A549 (cell line): ENCODE data around the gene FAM227A. TPM values are rescaled to one million over a fixed set of nuclear protein-coding genes. Genes with fewer than 3 reads are reported as not detected.

Source experiments
- ATAC-seq, 2 experiments: fragments of 200-7000 bp in 1 of 2; fragments of >200 bp in 1 of 2; cut with Nextera tagmentation in 1 of 2; cut with Tn5 transposase in 1 of 2; 3 replicates each; pipeline versions ENCODE4 v1.8.0 to v1.9.1; 2018 to 2020; ENCODE audit warnings: mild to moderate bottlenecking in 1 of 2, moderate library complexity in 1 of 2
- CTCF ChIA-PET: fragments of 300-600 bp; sonication (Branson Sonifier 250); formaldehyde crosslinking; extraction: SDS; loops from one replicate; lab custom pipeline; 2021; ENCODE audit warnings: antibody characterized with exemption, inconsistent platforms; lab: Yijun Ruan, JAX
- POLR2A ChIA-PET: fragments of 350-600 bp; formaldehyde crosslinking; extraction: SDS; loops from one replicate; lab custom pipeline; 2021; ENCODE audit warnings: antibody characterized with exemption, inconsistent platforms; lab: Yijun Ruan, JAX
- DNase-seq, 2 experiments: peaks; one replicate each; pipeline versions ENCODE4 v3.0.0 to v3.0.0-alpha.2; 2011 to 2016; ENCODE audit warnings: low read depth in 1 of 2, low spot score in 1 of 2
- FAIRE-seq: peaks from 2 replicates; lab custom pipeline; 2011; peaks lifted over from hg19 to GRCh38; lab: Jason Lieb, UNC
- H3K27ac ChIP-seq, 2 experiments: fragments of >200 bp; sonication (Bioruptor Twin); formaldehyde crosslinking; 3 replicates each; pipeline ENCODE4 v1.5.1; 2016 to 2017
- H3K4me1 ChIP-seq: fragments of >200 bp; sonication (Bioruptor Twin); formaldehyde crosslinking; 3 replicates; pipeline ENCODE4 v1.6.1; 2016
- H3K4me2 ChIP-seq: fragments of >200 bp; sonication (Bioruptor Twin); formaldehyde crosslinking; 3 replicates; pipeline ENCODE4 v1.6.1; 2016
- H3K4me3 ChIP-seq: fragments of >200 bp; sonication (Bioruptor Twin); formaldehyde crosslinking; 3 replicates; pipeline ENCODE4 v1.5.1; 2016
- H3K9me3 ChIP-seq: fragments of >200 bp; sonication (Bioruptor Twin); formaldehyde crosslinking; 3 replicates; pipeline ENCODE4 v1.6.1; 2016
- CHD4 ChIP-seq: fragments of 200-600 bp; sonication (generic); IDR thresholded peaks from 2 replicates; pipeline ENCODE4 v1.6.1; 2016; ENCODE audit warnings: antibody characterized with exemption, mild to moderate bottlenecking, borderline replicate concordance
- E2F6 ChIP-seq: IDR thresholded peaks from 2 replicates; pipeline ENCODE4 v1.6.1; 2012; ENCODE audit warnings: low read depth, borderline replicate concordance
- ELK1 ChIP-seq: fragments of 150-350 bp; IDR thresholded peaks from 2 replicates; pipeline ENCODE4 v1.6.1; 2014; ENCODE audit warnings: low read depth, mild to moderate bottlenecking, low read length
- FOSB ChIP-seq: fragments of 250-450 bp; sonication (Bioruptor Pico); IDR thresholded peaks from 2 replicates; pipeline ENCODE4 v1.5.0; 2020; ENCODE audit warnings: mild to moderate bottlenecking, moderate library complexity
- FOSL2 ChIP-seq, 2 experiments: fragments of 450-650 bp in 1 of 2; fragments of >200 bp in 1 of 2; sonication (Bioruptor Twin) in 1 of 2; formaldehyde crosslinking; IDR thresholded peaks; 2 replicates each; pipeline versions ENCODE4 v1.5.0 to v1.6.1; 2016 to 2020; ENCODE audit warnings: mild to moderate bottlenecking in 1 of 2, moderate library complexity in 1 of 2
- FOXS1 ChIP-seq: fragments of 250-450 bp; sonication (Bioruptor Pico); IDR thresholded peaks from 2 replicates; pipeline ENCODE4 v1.5.0; 2020; ENCODE audit warnings: mild to moderate bottlenecking, moderate library complexity
- HEYL ChIP-seq: fragments of 250-450 bp; sonication (Bioruptor Pico); IDR thresholded peaks from 2 replicates; pipeline ENCODE4 v1.8.0; 2021; ENCODE audit warnings: mild to moderate bottlenecking, moderate library complexity
- HMGXB4 ChIP-seq: fragments of 250-450 bp; sonication (Bioruptor Pico); IDR thresholded peaks from 2 replicates; pipeline ENCODE4 v1.5.0; 2021; ENCODE audit warnings: mild to moderate bottlenecking, moderate library complexity, borderline replicate concordance
- HOXB13 ChIP-seq: fragments of 250-450 bp; sonication (Bioruptor Pico); IDR thresholded peaks from 2 replicates; pipeline ENCODE4 v1.5.0; 2020; ENCODE audit warnings: low read depth, mild to moderate bottlenecking, moderate library complexity
- JUN ChIP-seq, 2 experiments: fragments of >200 bp; sonication (Bioruptor Twin); formaldehyde crosslinking; IDR thresholded peaks; 2 replicates in 1 of 2; 3 replicates in 1 of 2; pipeline ENCODE4 v1.6.1; 2016 to 2017
- JUNB ChIP-seq: fragments of >200 bp; sonication (Bioruptor Twin); formaldehyde crosslinking; IDR thresholded peaks from 2 replicates; pipeline ENCODE4 v1.6.1; 2016
- POLR2AphosphoS2 ChIP-seq: conservative IDR thresholded peaks from 2 replicates; pipeline ENCODE4 v1.6.1; 2012; ENCODE audit warnings: low read length, improper control_type of control experiment, inconsistent platforms
- RAD21 ChIP-seq, 2 experiments: fragments of >200 bp in 1 of 2; sonication (Bioruptor Twin) in 1 of 2; formaldehyde crosslinking in 1 of 2; IDR thresholded peaks in 1 of 2; conservative IDR thresholded peaks in 1 of 2; 2 replicates in 1 of 2; 3 replicates in 1 of 2; pipeline ENCODE4 v1.6.1; 2012 to 2018; ENCODE audit warnings: inconsistent platforms in 1 of 2
- RNF2 ChIP-seq: fragments of 200-600 bp; sonication (generic); IDR thresholded peaks from 2 replicates; pipeline ENCODE4 v1.6.1; 2016; ENCODE audit warnings: low read depth, mild to moderate bottlenecking, antibody characterized with exemption, moderate library complexity, borderline replicate concordance
- TP53 ChIP-seq: fragments of 250-450 bp; sonication (Bioruptor Pico); IDR thresholded peaks from 2 replicates; pipeline ENCODE4 v1.5.0; 2021; ENCODE audit warnings: mild to moderate bottlenecking, moderate library complexity
- USF2 ChIP-seq: fragments of 450-650 bp; IDR thresholded peaks from 2 replicates; pipeline ENCODE4 v1.6.1; 2014; ENCODE audit warnings: antibody characterized with exemption
- ZC3H11A ChIP-seq: fragments of 450-650 bp; IDR thresholded peaks from 2 replicates; pipeline ENCODE4 v1.6.1; 2014; ENCODE audit warnings: antibody characterized with exemption, mild to moderate bottlenecking
- ZFP36 ChIP-seq: fragments of 450-650 bp; IDR thresholded peaks from 2 replicates; pipeline ENCODE4 v1.6.1; 2014; ENCODE audit warnings: borderline replicate concordance; ENCODE audit not compliant: partially characterized antibody
- WGBS: methylation state at CpG from one replicate; pipeline ENCODE4 v1.1.6; 2017; ENCODE audit errors: missing lambda C conversion rate; 5-methylcytosine and 5-hydroxymethylcytosine counted together
- polyA plus RNA-seq, 4 experiments: library from polyadenylated mRNA; depleted of rRNA in 3 of 4; stranded (reverse); fragments of >200 nt; fragmentation: RNase III in 1 of 4; extraction: RNeasy Plus Mini Kit Qiagen cat#74134 plus additional on column Dnase treatment in 1 of 4; gene quantifications; 2 replicates in 3 of 4; 3 replicates in 1 of 4; pipeline ENCODE4 v1.2.3, GENCODE V29; 2011 to 2017
- TF ChIP-seq, protein P1 (sequence below): IDR thresholded peaks from 2 replicates; pipeline ENCODE4 v1.6.1; 2012

The FAM227A gene
- polyA plus RNA-seq, 2 of the 4 experiments (the other 2 are of a cell fraction), result 1.4 to 3.5 TPM

DNA sequence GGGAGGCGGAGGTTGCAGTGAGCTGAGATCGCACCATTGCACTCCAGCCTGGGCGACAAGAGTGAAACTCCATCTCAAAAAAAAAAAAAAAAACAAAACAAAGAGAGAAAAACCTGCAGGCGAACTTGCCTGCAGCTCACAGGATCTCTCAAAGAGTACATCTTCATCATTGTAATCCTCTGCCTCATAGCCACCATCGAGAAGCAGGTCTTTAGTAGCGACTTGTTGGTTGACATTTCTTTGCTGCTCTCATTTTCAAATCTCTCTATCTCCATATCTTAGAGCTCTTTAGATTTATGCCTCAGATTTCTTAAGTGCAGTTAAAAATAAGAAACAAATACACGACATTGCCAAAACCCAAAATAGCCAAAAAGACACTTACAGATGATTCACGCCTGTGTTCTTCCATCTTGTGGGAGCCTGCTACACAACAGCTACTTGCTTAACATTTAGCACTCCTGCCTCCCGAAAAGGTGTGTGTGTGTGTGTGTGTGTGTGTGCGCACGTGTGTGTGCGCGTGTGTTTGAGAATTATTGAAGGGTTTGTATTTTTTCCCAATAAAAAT lies 14.6 kb downstream of the FAM227A start:
- no peak overlapping the region for H3K4me2 ChIP-seq
- no peak overlapping the region for H3K27ac ChIP-seq
- 91% methylated on average over 13 of the region's 13 CpGs for WGBS
- FAIRE-seq (no peak), ATAC-seq (no peak), DNase-seq (no peak)
- H3K4me3 ChIP-seq, result no peak overlapping the region
- no peaks in the 10 kb centered on the region for H3K4me1 ChIP-seq
- ChIA-PET POLR2A (no interaction called here), CTCF (no interaction called here)
- H3K9me3 ChIP-seq, result no peaks in the 10 kb centered on the region
- TF ChIP-seq HMGXB4 (CRISPR knock-in tag) (no peak), FOSL2 (IDR thresholded peaks at IDR 0.05) (no peak), FOSL2 (CRISPR knock-in tag; IDR thresholded peaks at IDR 0.05) (no peak), ZFP36 (no peak), JUN (IDR thresholded peaks at IDR 0.05) (no peak), FOSB (no peak), E2F6 (no peak), RNF2 (no peak), POLR2AphosphoS2 (no peak)

GRCh38 chr22:38638728-38639127 lies 17.5 kb downstream of the FAM227A start:
- Histone ChIP-seq H3K4me2 (no peak overlapping the region), H3K4me1 (no peaks in the 10 kb centered on the region), H3K4me3 (no peak overlapping the region), H3K9me3 (no peaks in the 10 kb centered on the region), H3K27ac (no peak overlapping the region)
- ChIA-PET POLR2A (no interaction called here), CTCF (no interaction called here)
- WGBS, result 90% methylated on average over 3 of the region's 3 CpGs
- no peak for FAIRE-seq
- ATAC-seq, result no peak
- no peak for DNase-seq
- TF ChIP-seq ZC3H11A (no peak), CHD4 (no peak), HEYL (CRISPR knock-in tag) (no peak), HOXB13 (no peak), USF2 (no peak), FOXS1 (CRISPR knock-in tag) (no peak), RAD21 (conservative IDR thresholded peaks at IDR 0.05 in 1 of 2, IDR thresholded peaks at IDR 0.05 in 1 of 2) (no peak), ELK1 (no peak), TP53 (CRISPR knock-in tag) (no peak), JUNB (no peak), FOSL2 (IDR thresholded peaks at IDR 0.05) (no peak), FOSL2 (CRISPR knock-in tag; IDR thresholded peaks at IDR 0.05) (no peak)
- TF ChIP-seq, protein P1, sequence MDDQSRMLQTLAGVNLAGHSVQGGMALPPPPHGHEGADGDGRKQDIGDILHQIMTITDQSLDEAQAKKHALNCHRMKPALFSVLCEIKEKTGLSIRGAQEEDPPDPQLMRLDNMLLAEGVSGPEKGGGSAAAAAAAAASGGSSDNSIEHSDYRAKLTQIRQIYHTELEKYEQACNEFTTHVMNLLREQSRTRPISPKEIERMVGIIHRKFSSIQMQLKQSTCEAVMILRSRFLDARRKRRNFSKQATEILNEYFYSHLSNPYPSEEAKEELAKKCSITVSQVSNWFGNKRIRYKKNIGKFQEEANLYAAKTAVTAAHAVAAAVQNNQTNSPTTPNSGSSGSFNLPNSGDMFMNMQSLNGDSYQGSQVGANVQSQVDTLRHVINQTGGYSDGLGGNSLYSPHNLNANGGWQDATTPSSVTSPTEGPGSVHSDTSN, result no peak
